Measurements from ENCODE around the gene PRKN.
"Not testable (repeated sequence)": the region's sequence is repeated elsewhere in the genome, so short reads cannot be mapped to it uniquely, and the experiment has no call there.

The PRKN gene

DNA sequence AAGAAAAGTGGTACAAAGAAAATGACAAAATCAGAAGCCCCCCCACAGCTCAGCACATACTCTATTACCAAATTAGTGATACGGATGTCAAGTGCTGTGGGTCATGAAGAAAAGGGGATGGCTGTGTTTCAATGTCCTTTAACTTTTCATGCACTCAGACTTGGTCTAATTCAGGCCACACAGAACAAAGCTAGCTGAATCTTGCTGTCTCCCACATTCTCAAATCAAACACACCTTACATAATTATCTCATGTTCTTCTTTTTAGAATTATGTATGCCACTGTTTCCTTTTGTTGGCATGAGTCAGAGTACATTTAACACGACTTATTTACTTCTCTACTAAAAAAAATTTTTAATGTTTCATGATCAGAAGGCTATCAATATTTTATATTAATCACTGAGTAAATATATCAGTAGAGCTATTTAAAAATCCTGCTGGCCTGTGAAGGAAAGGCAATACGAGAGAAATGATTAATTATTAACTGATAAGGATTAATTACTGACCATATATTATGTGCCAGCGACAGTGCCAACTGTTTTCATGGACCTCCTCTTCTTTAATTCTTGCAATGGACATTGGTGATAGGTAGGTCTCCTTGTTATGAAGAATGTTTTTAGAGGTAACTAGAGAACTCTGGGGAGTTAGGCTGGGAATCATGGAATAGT lies 857.2 kb downstream of the PRKN start:
- FAIRE-seq = no peak

DNA sequence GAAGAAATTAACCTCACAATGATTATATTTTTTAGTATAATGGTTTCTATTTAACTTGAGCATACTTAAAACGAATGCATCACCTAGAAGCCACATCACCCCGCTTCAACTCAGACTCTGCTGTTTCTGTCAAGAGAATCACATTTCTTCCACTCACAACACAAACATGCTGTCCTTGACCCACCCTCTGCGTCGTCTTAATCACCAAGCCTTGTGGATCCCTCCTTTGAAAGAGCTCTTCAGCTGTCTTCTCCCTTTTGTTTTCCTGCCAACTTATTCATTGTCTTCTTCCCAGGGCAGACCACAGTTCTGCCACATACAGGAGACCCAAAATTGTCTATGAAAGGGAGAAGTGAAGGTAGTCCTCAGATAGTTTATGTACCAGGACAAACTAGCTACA lies 858.1 kb downstream of the PRKN start:
- DNase-seq (ENCODE audit: low spot score) (no peak), FAIRE-seq (no peak)

More for the DNA sequence above, 857.2 kb downstream of the PRKN start:
- DNase-seq (ENCODE audit: low spot score) = no peak

DNA sequence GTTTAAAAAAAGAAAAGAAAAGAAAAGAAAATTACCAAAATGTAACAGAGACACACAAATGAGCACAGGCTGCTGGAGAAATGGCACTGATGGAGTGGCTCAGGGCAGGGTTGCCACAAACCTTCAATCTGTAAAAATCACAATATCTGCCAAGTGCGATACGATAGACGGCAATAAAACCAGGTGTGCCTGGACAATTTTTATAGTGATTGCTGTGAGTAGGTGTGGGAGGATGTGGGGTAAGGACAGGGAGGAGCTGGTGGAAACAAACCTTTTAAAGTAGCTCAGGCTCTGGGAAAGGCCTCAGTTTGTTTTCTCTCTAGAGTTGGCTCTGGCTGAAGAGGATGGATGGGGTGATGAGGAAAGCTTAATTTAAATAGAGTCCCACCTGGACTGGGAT lies 861.0 kb downstream of the PRKN start:
- no peak for FAIRE-seq
- DNase-seq (ENCODE audit: low spot score) = no peak

DNA sequence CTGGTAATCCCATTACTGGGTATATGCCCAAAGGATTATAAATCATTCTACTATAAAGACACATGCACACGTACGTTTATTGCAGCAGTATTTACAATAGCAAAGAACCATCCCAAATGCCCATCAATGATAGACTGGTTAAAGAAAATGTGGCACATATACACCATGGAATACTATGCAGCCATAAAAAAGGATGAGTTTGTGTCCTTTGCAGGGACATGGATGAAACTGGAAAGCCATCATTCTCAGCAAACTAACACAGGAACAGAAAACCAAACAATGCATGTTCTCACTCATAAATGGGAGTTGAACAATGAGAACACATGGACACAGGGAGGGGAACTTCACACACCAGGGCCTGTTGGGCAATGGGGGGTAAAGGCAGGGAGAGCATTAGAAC lies 866.5 kb downstream of the PRKN start:
- not testable (repeated sequence) for FAIRE-seq; DNase-seq (ENCODE audit: low spot score)

- DNase-seq (ENCODE audit: low spot score) (no peak), FAIRE-seq (no peak)
Observed at GRCh38 chr6:161853657-161854056, 873.9 kb downstream of the PRKN start.

DNA sequence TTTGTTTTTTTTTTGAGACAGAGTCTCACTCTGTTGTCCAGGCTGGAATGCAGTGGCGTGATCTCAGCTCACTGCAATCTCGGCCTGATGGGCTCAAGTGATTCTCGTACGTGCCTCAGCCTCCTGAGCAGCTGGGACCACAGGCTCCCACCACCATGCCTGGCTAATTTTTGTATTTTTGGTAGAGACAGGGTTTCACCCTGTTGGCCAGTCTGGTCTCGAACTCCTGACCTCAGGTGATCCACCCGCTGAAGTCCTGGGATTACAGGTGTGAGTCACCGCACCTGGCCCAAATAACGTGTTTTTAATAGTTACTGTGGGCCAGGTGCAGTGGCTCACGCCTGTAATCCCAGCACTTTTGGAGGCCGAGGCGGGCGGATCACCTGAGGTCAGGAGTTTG lies 876.1 kb downstream of the PRKN start:
- FAIRE-seq; DNase-seq (ENCODE audit: low spot score): not testable (repeated sequence)

DNA sequence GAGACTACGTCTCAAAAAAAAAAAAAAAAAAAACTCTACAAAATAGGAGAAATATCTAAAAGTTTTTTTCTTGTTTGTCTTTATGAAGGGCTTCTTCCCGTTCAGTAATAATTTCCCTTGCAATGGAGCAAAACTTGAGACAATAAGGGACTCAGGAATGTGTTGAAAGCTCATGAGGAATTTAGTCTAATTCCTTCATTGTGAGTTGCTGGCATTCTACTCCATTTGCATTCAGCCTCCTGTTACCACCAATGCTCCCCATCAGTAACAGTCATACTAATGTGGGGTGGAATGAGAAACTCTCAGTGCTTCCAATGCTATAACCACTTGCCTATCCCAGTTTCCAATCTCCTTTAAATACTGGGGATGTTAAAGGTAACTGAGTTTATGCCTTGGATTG lies 877.0 kb downstream of the PRKN start:
- no peak for FAIRE-seq
- DNase-seq (ENCODE audit: low spot score) = no peak

- DNase-seq (ENCODE audit: low spot score) (no peak), FAIRE-seq (no peak)
Observed at GRCh38 chr6:161847628-161848027, 879.9 kb downstream of the PRKN start.

GRCh38 chr6:161844804-161845203 lies 882.8 kb downstream of the PRKN start:
- DNase-seq (ENCODE audit: low spot score) = no peak
- no peak for FAIRE-seq

DNA sequence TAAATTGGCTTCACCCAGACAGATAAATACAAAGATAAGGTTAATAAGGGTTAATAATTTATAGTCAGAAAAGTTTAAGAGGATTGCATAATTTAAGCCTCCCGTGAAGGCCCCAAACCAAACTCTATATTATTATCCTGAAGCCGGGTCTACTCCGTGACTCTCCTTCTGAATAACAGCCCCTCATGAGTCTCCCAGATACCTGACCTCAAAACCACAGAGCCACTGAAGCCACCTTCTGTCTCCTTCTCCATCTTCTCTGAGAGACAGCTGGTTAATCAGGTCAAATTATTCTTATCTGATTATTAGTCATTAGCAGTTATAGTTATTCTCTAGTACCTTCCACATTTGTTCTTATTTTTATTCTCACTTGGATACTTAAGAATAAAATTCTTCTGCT lies 884.5 kb downstream of the PRKN start:
- FAIRE-seq (no peak), DNase-seq (ENCODE audit: low spot score) (no peak)

DNA sequence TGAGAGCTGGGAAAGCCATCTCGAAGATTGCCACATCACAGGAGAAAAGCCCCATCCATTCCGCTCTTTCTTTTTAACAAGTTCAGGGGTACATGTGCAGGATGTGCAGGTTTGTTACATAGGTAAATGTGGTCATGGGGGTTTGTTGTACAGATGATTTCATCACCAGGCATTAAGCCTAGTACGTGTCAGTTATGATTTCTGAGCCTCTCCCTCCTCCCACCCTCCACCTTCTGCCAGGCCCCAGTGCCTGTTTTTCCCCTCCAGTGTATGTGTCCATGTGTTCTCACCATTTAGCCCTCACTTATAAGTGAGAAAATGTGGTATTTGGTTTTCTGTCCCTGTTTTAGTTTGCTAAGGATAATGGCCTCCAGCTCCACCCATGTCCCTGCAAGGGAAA lies 887.2 kb downstream of the PRKN start:
- FAIRE-seq (no peak), DNase-seq (ENCODE audit: low spot score) (no peak)

DNA sequence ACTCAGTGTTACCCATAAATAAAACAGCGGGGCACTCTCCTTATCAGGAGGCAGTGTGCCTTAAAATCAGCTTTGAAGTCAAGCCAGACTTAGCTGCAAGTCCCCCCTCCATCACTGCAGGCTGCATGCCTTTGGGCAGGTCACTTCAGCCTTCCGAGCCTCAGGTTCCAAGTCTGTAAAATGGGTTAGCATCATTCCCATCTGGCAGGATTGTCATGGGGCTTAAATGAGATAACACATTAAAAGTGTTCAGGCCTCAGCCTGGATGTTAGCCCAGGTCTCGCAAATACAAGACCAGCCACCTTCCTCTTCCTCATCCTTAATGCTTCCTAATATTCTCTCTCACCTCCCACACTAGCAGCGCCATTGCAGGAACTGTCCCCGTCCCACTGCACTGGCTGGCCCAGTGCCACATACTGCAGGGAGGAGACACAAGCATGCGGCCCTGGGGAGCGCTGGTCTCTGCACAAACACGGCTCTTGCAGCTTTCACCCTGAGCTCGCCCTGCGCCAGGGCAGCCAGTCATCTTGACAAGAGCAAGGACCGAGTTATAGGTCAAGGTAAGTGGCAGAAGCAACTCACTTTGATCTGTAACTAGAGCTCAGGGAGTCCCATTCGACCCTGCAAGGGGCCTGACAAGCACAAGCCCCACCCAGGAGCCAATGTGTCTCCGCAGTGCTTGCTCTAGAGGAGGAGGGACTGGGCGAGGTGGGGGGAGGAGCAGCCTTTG lies 889.1 kb downstream of the PRKN start:
- DNase-seq (ENCODE audit: low spot score) = no peak
- FAIRE-seq = no peak

DNA sequence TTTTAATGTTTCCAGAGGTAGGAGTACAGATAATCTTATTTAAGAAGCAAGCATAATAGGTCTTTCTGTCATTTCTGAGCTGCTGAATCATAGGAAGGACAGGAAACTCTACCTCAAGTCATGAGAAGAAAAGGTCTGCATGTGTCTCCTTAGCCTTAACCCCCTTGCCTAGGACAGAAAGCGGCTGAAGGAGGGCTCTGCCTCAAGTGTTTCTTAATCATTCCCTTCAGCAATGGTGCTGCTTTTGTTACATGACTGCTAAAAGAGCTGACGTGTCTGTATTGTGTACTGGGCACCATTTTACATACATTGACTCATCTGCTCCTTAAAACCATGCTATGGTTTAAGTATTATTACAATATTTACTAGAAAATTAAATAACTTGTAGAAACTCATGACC lies 889.7 kb downstream of the PRKN start:
- DNase-seq (ENCODE audit: low spot score) = no peak
- FAIRE-seq = no peak

- FAIRE-seq = no peak
- no peak for DNase-seq (ENCODE audit: low spot score)
Observed at GRCh38 chr6:161837449-161837735, 890.2 kb downstream of the PRKN start.

DNA sequence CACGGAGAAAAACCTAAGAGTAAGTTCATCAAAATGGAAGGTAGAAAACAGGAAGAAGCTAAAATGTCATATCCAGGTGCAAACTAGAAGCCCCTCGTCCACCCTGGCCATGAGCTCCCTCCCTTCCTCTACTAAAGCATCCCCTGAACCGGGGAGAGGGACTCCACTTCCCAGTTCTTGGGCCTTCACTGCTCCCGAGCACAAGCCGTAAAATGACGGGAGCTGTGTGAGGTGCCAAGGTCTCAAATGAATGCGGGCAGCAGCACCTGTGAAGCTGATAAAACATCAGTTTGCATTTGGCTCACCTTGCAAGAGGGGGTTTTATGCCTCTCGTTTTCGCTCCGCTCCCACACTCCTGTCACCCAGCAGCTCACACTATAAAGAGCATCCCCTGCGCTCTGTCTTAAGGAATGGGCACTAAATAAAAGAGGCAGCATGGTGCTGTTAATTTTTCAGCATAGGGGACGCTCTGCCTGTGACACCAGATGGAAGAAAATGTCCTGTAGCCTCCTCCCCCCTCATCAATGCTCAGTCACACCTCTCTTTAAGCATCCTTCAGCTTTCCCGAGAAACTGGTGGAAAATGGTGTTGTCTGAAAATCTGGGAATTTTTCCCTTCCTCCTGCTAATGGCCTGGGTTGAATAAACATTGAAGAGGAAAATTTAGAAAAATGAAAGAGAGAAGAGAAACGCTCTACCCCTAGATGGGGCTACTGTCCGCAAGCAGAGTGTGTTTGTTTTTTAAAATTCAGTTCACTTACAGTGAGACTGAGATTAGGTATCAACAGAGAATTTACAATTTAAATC lies 890.7 kb downstream of the PRKN start:
- no peak for FAIRE-seq

DNA sequence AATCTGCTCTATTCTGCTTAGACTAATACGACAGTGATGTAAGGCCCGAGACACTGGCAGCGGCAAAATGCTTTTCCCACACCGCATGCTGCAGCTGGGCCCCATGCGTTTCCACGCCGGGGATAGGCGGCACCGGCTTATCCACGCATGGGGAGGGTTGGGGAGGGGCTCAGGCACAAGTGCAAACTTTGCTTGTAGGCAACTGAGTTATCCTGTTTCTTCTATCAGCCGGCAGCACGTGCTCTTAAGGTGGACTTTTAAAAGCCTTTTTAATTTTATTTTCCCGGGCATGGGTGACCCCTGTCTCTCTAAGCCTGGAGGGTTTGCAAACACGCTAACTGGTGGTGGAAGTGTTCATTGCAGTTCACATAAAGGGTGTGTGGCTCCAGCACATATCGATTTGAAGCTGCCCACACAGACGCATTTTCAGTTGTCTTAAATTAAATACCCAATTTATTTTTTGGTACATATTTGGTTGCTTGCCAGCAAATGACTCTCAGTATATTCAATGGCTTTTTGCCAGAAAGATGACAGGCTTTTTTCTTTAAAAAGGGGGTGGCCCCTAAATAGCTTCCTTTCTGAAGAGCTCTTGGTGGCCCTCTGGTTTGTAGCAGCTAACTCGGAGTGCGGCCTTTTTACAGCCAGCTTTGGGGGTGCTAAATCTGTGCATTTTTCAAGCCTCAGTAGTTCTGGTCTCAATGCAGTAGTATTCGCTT lies 891.9 kb downstream of the PRKN start:
- DNase-seq (ENCODE audit: low spot score) (no peak), FAIRE-seq (no peak)

More for the DNA sequence above, 890.7 kb downstream of the PRKN start:
- no peak for DNase-seq (ENCODE audit: low spot score)

- FAIRE-seq = no peak
- no peak for DNase-seq (ENCODE audit: low spot score)
Observed at GRCh38 chr6:161834426-161834825, 893.1 kb downstream of the PRKN start.

GRCh38 chr6:161833099-161833860 lies 894.3 kb downstream of the PRKN start:
- FAIRE-seq = no peak

GRCh38 chr6:161832622-161833021 lies 894.9 kb downstream of the PRKN start:
- FAIRE-seq (no peak), DNase-seq (ENCODE audit: low spot score) (no peak)

More at GRCh38 chr6:161833099-161833860, 894.3 kb downstream of the PRKN start:
- DNase-seq (ENCODE audit: low spot score) = no peak

DNA sequence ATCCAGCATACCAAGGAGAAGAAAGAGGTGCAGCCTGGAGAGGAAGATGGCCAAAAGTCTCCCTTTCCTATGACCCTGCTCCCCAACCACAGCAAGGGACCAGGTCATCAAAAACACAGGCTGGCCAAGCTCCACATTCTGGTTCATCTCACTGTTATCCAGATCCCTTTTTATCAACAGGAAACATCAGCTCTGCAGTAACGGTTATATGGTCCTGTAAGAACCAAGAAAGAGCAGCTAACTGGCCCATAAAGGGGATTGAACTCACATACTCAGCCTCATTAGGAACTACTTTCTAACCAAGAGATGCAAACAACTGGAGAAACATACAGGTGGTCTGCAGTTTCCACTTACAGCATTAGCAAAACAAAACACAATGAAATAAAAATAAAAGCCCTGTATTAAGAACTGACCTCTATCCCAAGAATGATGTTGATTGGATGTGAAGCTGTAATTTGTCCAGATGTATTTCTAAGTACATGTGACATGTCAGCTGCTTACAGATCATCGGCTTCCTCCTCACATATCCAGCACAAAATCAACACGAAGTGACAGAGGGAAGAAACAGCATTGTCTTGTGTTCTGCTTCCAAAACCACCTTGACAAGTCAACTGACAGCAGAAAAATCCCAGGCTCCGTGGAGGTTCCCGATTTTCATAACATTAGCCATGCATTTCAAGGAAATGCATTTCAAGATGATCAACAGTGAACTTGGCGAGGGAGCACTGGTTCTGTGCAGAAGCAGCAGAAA lies 896.5 kb downstream of the PRKN start:
- DNase-seq (ENCODE audit: low spot score) (no peak), FAIRE-seq (no peak)

Measured in RCC 7860 (cell line).